Muscle of leg (tissue), 11 donors: Measurements from ENCODE around the gene UBLCP1. TPM values are rescaled to one million over a fixed set of nuclear protein-coding genes. Genes with fewer than 3 reads are reported as not detected.

ENCODE experiments used
- DNase-seq: peaks from one replicate; pipeline ENCODE4 v3.0.0; 2013
- H3K27ac ChIP-seq: one replicate; pipeline ENCODE4 v1.5.1; 2013; ENCODE audit warnings: mild to moderate bottlenecking, low read length, control low read depth
- H3K27me3 ChIP-seq: one replicate; pipeline ENCODE4 v1.6.1; 2013; ENCODE audit warnings: low read length; ENCODE audit not compliant: control insufficient read depth, insufficient read depth
- H3K36me3 ChIP-seq: one replicate; pipeline ENCODE4 v1.6.1; 2013; ENCODE audit warnings: low read length; ENCODE audit not compliant: control insufficient read depth, insufficient read depth
- H3K4me1 ChIP-seq: one replicate; pipeline ENCODE4 v1.6.1; 2013; ENCODE audit warnings: low read length; ENCODE audit not compliant: control insufficient read depth, insufficient read depth
- H3K4me3 ChIP-seq: one replicate; pipeline ENCODE4 v1.5.1; 2013; ENCODE audit warnings: low read length, control low read depth
- H3K9me3 ChIP-seq: replicated peaks from 2 replicates; pipeline ENCODE4 v1.6.1; 2013; ENCODE audit warnings: low read depth, low read length; ENCODE audit not compliant: control insufficient read depth
- WGBS: methylation state at CpG from one replicate; pipeline ENCODE4 v1.1.5; 2013; ENCODE audit warnings: missing lambda C conversion rate; ENCODE audit not compliant: insufficient coverage; 5-methylcytosine and 5-hydroxymethylcytosine counted together
- polyA plus RNA-seq, 8 donors: library from polyadenylated mRNA; unstranded; fragments of 120-200 nt; gene quantifications; one replicate each; pipeline versions ENCODE4 v1.2.1 to v1.2.3, GENCODE V29; 2013; ENCODE audit warnings: inconsistent platforms in 1 of 8, low replicate concordance in 1 of 8; ENCODE audit not compliant: insufficient read length in 8 of 8, insufficient read depth in 1 of 8
- total RNA-seq: library from RNA; stranded (reverse); fragments of 120-200 nt; gene quantifications from one replicate; pipeline ENCODE4 v1.2.4, GENCODE V29; 2013

UBLCP1 gene
- total and polyA plus RNA-seq, 9 donors = 14.5 to 29.6 (median 22.5) TPM

DNA sequence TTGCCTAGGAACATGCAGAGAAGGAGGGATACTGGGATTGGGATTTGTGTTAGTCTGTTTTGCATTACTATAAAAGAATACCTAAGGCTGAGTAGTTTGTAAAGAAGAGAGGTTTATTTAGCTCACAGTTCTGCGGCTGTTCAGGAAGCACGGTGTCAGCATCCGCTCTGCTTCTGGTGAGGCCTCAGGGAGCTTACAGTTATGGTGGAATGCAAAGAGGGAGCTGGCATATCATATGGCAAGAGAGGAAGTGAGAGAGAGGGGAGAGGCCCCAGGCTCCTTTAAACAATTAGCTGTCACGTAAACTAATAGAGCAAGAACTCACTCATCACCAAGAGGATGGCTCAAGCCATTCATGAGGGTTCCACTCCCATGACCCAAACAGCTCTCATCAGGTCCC, 40.2 kb downstream of the UBLCP1 start:
- H3K4me3 ChIP-seq = no peak overlapping the region
- peaks cover 9% of the 10 kb centered on the region for H3K9me3 ChIP-seq
- no peaks in the 10 kb centered on the region for H3K36me3 ChIP-seq
- no peak for DNase-seq
- H3K4me1 ChIP-seq = no peaks in the 10 kb centered on the region
- H3K27me3 ChIP-seq = peaks cover 9% of the 10 kb centered on the region
- H3K27ac ChIP-seq = no peak overlapping the region
- WGBS = 92% methylated on average over 3 of the region's 4 CpGs

DNA sequence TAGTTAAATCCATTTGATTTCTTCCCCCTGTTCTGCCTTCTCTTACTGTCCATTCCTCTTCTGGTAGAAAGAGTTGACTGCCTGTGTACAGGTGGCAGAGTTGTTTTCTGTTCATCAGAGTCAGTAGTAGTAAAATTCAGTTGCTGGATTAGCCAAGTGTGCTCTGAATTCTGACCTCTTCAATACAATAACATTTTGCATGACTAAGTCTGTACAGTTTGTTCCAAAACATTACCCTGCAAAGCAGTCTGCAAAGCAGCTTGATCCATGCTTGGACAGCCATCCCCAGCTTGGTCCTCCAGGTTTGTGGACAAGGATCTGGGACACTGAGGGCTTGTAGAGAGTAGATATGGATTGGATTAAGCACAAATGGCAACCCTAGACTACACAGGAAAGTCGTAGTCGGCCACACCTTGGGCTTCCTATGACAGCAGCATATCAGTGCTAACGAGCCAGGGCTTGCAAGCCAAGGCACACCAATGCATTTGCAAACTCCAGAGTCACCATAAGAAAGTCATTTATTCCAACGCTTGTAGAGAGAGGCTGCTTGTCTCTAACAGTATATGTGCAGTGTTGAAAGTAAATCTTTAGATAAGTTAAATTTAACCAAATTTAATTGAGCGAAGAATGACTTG, 42.0 kb downstream of the UBLCP1 start:
- H3K27me3 ChIP-seq = peaks cover 20% of the 10 kb centered on the region
- no peaks in the 10 kb centered on the region for H3K36me3 ChIP-seq
- no peak for DNase-seq
- peaks cover 7% of the 10 kb centered on the region for H3K9me3 ChIP-seq
- WGBS = no CpG with 5 or more reads among the region's 5 CpGs
- no peak overlapping the region for H3K27ac ChIP-seq
- H3K4me1 ChIP-seq = no peaks in the 10 kb centered on the region
- H3K4me3 ChIP-seq = no peak overlapping the region

- Histone ChIP-seq H3K4me1 (no peaks in the 10 kb centered on the region), H3K27me3 (peaks cover 41% of the 10 kb centered on the region), H3K9me3 (no peaks in the 10 kb centered on the region), H3K27ac (no peak overlapping the region), H3K4me3 (no peak overlapping the region), H3K36me3 (no peaks in the 10 kb centered on the region)
- DNase-seq = no peak
- 72% methylated on average over 5 of the region's 8 CpGs for WGBS
These were observed 46.8 kb downstream of the UBLCP1 start for GRCh38 chr5:159309689-159310433.

DNA sequence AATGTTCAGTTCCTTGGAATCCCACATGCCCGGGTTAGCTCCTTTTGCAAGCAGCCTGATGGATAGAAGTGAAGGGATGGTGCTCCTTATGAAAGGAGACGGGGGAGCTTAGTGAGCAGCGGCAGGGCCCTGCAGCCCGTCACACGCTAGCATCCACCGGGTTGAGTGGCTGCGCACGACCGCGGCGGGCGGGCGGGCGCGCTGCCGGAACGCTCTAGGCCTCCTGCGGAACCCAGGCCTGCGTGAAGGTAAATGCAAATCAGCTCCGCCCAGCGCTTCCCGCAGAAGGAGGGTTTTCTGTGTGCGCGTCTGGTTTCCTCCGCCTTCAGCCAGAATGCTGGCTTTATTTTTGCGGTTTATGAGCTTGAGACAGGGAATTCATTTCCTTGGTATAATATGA, 47.4 kb downstream of the UBLCP1 start:
- H3K36me3 ChIP-seq = no peaks in the 10 kb centered on the region
- no peaks in the 10 kb centered on the region for H3K4me1 ChIP-seq
- no peak for DNase-seq
- peaks cover 38% of the 10 kb centered on the region for H3K27me3 ChIP-seq
- no peaks in the 10 kb centered on the region for H3K9me3 ChIP-seq
- WGBS = 2% methylated on average over 23 of the region's 26 CpGs
- H3K4me3 ChIP-seq = no peak overlapping the region
- no peak overlapping the region for H3K27ac ChIP-seq

DNA sequence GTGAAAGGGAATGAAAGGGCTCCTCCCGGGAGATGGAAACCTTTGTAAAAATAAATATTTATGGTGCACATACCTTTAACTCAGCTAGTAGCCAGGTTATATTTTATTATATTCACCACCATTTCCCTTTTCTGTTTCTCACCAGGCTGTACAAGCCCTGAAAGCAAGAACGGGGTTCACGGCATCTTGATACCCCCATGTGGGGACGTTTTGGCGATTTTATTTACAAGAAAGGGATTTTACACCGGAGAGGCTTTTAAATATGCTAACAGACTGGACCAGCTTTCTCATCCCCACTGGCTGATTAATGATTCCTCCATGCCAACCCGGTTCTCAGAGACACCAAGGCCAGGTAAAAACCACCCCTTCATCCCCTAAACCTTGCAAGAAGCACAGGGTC, 48.0 kb downstream of the UBLCP1 start:
- Histone ChIP-seq H3K9me3 (no peaks in the 10 kb centered on the region), H3K4me1 (no peaks in the 10 kb centered on the region), H3K27ac (no peak overlapping the region), H3K27me3 (peaks cover 38% of the 10 kb centered on the region), H3K4me3 (no peak overlapping the region), H3K36me3 (no peaks in the 10 kb centered on the region)
- 55% methylated on average over 3 of the region's 7 CpGs for WGBS
- DNase-seq = no peak

DNA sequence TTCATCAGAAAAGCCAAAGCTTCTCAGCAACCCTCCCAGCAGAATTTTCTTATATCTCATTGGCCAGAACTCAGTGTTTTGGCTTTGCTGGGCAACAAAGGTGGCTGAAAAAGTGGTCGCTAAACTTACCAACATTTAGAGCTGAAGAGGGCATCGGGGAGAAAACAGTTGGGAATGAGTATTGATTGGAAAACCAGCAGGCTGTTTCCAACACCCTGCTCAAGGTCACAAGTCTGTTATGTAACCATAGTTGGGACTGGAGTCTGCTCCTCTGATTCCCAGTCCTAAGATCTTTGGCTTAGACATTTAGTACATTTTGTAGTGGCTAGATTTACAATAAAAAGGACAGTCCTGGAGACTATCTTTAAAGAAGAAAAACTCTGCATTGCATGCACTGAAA, 50.1 kb downstream of the UBLCP1 start:
- H3K36me3 ChIP-seq = no peaks in the 10 kb centered on the region
- no peak for DNase-seq
- no peaks in the 10 kb centered on the region for H3K4me1 ChIP-seq
- H3K27me3 ChIP-seq = peaks cover 32% of the 10 kb centered on the region
- H3K4me3 ChIP-seq = no peak overlapping the region
- no peaks in the 10 kb centered on the region for H3K9me3 ChIP-seq
- 80% methylated on average over 1 of the region's 2 CpGs for WGBS
- H3K27ac ChIP-seq = no peak overlapping the region

- 86% methylated on average over 7 of the region's 9 CpGs for WGBS
- no peak overlapping the region for H3K4me3 ChIP-seq
- DNase-seq = peak; percentile 32
These were observed 53.7 kb downstream of the UBLCP1 start for GRCh38 chr5:159316519-159317383.

GRCh38 chr5:159317849-159318248, 54.8 kb downstream of the UBLCP1 start:
- Histone ChIP-seq H3K9me3 (no peaks in the 10 kb centered on the region), H3K4me3 (no peak overlapping the region), H3K36me3 (no peaks in the 10 kb centered on the region), H3K27ac (no peak overlapping the region), H3K27me3 (peaks cover 2% of the 10 kb centered on the region), H3K4me1 (no peaks in the 10 kb centered on the region)
- DNase-seq = no peak
- no CpG with 5 or more reads among the region's 2 CpGs for WGBS

More at GRCh38 chr5:159316519-159317383, 53.7 kb downstream of the UBLCP1 start:
- Histone ChIP-seq H3K36me3 (no peaks in the 10 kb centered on the region), H3K27ac (no peak overlapping the region), H3K9me3 (no peaks in the 10 kb centered on the region), H3K4me1 (no peaks in the 10 kb centered on the region), H3K27me3 (peaks cover 8% of the 10 kb centered on the region)

DNA sequence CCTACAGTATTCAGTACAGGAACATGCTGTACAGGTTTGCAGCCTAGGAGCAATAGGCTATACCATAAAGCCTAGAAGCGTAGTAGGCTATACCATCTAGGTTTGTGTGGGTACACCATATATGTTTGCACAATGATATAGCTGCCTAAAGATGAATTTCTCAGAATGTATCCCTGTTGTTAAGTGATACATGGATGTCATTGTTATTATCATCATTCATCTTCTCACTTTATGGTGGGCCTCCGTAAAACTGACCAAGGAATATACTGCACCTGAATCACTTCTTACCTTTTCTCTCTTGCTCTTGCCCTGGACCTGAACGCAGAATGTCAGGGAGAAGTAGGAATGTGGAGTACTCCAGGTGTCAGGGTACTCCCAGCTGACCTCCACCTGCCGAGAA, 55.4 kb downstream of the UBLCP1 start:
- H3K4me3 ChIP-seq = no peak overlapping the region
- no peak for DNase-seq
- H3K4me1 ChIP-seq = no peaks in the 10 kb centered on the region
- no peaks in the 10 kb centered on the region for H3K36me3 ChIP-seq
- peaks cover 2% of the 10 kb centered on the region for H3K27me3 ChIP-seq
- H3K27ac ChIP-seq = no peak overlapping the region
- WGBS = 57% methylated on average over 1 of the region's 4 CpGs
- H3K9me3 ChIP-seq = no peaks in the 10 kb centered on the region

DNA sequence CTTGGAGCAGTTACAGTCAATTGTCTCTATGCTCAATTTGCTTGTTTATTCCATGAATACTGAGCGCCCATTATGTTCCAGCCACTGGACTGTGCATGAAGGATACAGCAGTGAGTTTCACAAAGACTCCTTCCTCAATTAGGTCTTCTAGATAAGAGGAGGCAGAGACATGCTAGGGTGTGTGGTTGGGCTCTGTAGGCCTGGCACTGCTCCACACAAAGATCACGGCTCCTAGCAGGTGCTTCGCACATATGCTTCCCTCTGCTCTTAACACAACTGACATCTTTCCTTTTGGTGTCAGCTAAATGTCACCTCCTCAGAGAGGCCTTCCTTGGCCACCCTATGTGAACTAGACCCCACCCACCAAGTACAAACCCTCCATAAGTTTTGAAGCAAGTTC, 56.3 kb downstream of the UBLCP1 start:
- Histone ChIP-seq H3K36me3 (no peaks in the 10 kb centered on the region), H3K27me3 (peaks cover 2% of the 10 kb centered on the region), H3K9me3 (no peaks in the 10 kb centered on the region), H3K27ac (no peak overlapping the region), H3K4me1 (no peaks in the 10 kb centered on the region), H3K4me3 (no peak overlapping the region)
- DNase-seq = no peak
- 45% methylated on average over 2 of the region's 3 CpGs for WGBS
